A549 treated with GW870086 at 1 μM for 4 hours (cell line): ENCODE data around the gene CD96. TPM values are rescaled to one million over a fixed set of nuclear protein-coding genes. Genes with fewer than 3 reads are reported as not detected.

Experiments
- total RNA-seq: library from RNA; stranded (reverse); fragments of 200-300 nt; extraction: Qiagen RNA extraction; gene quantifications from 5 replicates; pipeline ENCODE4 v1.2.3, GENCODE V29; 2022; ENCODE audit warnings: low read depth

The CD96 gene
- total RNA-seq = not detected in 5 replicates

GRCh38 chr3:111541911-111542483 is at the start of gene CD96:
CD96 (plus strand) TSS chr3:111542197; CDS start chr3:111542249, 52 bp downstream.

GRCh38 chr3:111595232-111595631 is 53.2 kb downstream of the CD96 start, which contains the start of gene ZBED2:
ZBED2 (minus strand) TSS chr3:111595346; CDS start chr3:111594201, 1,145 bp downstream.

Other genes starting within 250 kb of the CD96 start
- gene ZBED2, start 53.1 kb downstream of the CD96 start, total RNA-seq = 0.11 to 0.29 TPM (median 0.16 TPM) in 5 replicates
- 4.9 to 9.7 TPM (median 7.2 TPM) in 5 replicates for gene PLCXD2, start 132.5 kb downstream of the CD96 start, total RNA-seq